GM12801 (cell line): ENCODE results near the gene ROBO2.

ENCODE experiments used
- CTCF ChIP-seq: IDR thresholded peaks from one replicate; pipeline ENCODE4 v1.5.1; 2011; ENCODE audit warnings: control low read depth; ENCODE audit not compliant: insufficient read length; ENCODE audit errors: extremely low read depth

The ROBO2 gene

GRCh38 chr3:77288348-77288747 is 248.4 kb downstream of the ROBO2 start:
- no peak for TF ChIP-seq CTCF

GRCh38 chr3:77296527-77296926 is 256.6 kb downstream of the ROBO2 start:
- no peak for TF ChIP-seq CTCF

- no peak for TF ChIP-seq CTCF
These were observed 258.5 kb downstream of the ROBO2 start for GRCh38 chr3:77298417-77298816.

GRCh38 chr3:77303955-77304699 is 264.2 kb downstream of the ROBO2 start:
- no peak for TF ChIP-seq CTCF

- no peak for TF ChIP-seq CTCF
These were observed 264.8 kb downstream of the ROBO2 start for GRCh38 chr3:77304700-77305021.

- no peak for TF ChIP-seq CTCF
These were observed 269.6 kb downstream of the ROBO2 start for GRCh38 chr3:77309460-77309859.

GRCh38 chr3:77313843-77314242 is 273.9 kb downstream of the ROBO2 start:
- TF ChIP-seq CTCF = no peak
